ENCODE measurements around the gene RHOT2. TPM values are rescaled to one million over a fixed set of nuclear protein-coding genes. Genes with fewer than 3 reads are reported as not detected.
"Not testable (repeated sequence)": the region's sequence is repeated elsewhere in the genome, so short reads cannot be mapped to it uniquely, and the experiment has no call there.

The RHOT2 gene
- total RNA-seq, 1 experiment from 2014 or later: 143 TPM

DNA sequence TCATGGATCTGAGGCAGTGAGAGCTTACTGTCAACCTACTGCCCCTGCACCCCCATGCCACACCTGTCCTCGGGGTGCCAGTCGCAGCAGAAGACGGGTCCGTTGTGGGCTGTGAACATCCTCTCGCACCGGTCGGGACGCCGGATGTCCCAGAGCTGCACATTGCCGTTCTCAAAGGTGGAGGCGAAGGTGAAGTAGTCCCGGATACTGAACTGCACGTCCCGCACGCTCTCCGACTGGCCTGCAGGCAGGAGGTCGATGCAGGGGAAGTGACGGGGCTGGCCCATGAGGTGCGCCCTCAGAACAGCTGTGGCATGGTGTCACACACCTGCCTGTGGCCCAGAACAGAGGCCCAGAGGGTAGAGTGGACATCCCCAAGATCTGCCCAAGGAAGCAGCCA lies 19.6 kb downstream of the RHOT2 start:
- no peak overlapping the region for H3K27ac ChIP-seq
- H3K9me3 ChIP-seq (ENCODE audit: insufficient read depth, low read depth): no peaks in the 10 kb centered on the region
- no peaks in the 10 kb centered on the region for H3K36me3 ChIP-seq (ENCODE audit: low read depth)
- peaks cover 26% of the 10 kb centered on the region for H3K79me2 ChIP-seq (ENCODE audit: low read depth)
- no peak overlapping the region for H3K4me2 ChIP-seq
- ChIA-PET POLR2A (ENCODE audit: unreplicated experiment) (no interaction called here), CTCF (no interaction called here)
- BruUV-seq (replicated peaks): no TSS peak
- peaks cover 34% of the 10 kb centered on the region for H3F3A ChIP-seq (ENCODE audit: insufficient read depth, low read depth)
- no peaks in the 10 kb centered on the region for H3K9me2 ChIP-seq (ENCODE audit: insufficient read depth)
- H2AFZ ChIP-seq: no peak overlapping the region
- H3K4me1 ChIP-seq (replicated peaks; ENCODE audit: insufficient read depth): peaks cover 34% of the 10 kb centered on the region
- H3K4me3 ChIP-seq: no peak overlapping the region
- DNase-seq: no peak
- TF ChIP-seq EZH2 (IDR thresholded peaks at IDR 0.05; ENCODE audit: low read depth): no peak
- TF ChIP-seq, protein P1, sequence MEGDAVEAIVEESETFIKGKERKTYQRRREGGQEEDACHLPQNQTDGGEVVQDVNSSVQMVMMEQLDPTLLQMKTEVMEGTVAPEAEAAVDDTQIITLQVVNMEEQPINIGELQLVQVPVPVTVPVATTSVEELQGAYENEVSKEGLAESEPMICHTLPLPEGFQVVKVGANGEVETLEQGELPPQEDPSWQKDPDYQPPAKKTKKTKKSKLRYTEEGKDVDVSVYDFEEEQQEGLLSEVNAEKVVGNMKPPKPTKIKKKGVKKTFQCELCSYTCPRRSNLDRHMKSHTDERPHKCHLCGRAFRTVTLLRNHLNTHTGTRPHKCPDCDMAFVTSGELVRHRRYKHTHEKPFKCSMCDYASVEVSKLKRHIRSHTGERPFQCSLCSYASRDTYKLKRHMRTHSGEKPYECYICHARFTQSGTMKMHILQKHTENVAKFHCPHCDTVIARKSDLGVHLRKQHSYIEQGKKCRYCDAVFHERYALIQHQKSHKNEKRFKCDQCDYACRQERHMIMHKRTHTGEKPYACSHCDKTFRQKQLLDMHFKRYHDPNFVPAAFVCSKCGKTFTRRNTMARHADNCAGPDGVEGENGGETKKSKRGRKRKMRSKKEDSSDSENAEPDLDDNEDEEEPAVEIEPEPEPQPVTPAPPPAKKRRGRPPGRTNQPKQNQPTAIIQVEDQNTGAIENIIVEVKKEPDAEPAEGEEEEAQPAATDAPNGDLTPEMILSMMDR (conservative IDR thresholded peaks at IDR 0.05): no peak
- no peaks in the 10 kb centered on the region for H3K27me3 ChIP-seq (ENCODE audit: insufficient read depth, low read depth)
- peaks cover 11% of the 10 kb centered on the region for H4K20me1 ChIP-seq (ENCODE audit: insufficient read depth)
- intact Hi-C loops (cut with micrococcal nuclease; ENCODE audit: unreplicated experiment): no loop called here

DNA sequence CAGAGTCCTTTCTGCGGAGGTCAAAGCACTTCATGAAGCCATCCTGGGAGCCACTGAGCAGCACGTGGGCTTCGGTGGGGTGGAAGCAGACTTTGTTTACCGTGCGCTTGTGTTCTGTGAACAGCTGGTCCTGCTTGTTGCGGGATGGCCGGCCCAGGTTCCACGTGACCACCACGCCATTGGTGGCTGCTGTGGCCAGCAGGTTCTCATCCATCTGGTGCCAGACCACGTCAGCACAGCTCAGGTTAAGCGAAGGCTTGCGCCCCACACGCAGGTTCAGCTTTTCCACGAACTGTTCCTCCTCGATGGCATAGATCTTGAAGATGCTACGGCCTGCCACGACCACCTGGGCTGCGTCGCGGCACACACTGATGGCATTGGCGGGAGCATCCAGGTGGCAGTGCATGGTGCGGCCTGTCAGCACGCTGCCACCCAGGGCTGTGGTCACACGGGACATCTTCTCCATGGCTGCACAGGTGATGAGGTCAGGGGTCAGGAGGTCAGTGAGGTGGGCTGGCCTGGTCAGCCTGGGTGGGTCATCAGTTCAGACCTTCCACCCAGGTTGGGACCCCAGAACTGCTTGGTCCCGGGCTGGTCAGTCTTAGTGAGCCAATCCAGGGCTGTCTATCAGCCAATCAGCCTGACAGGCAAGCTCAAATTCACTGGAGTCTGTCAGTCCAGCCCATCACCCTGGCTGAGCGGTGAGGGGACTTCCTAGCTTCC lies 21.4 kb downstream of the RHOT2 start:
- Histone ChIP-seq H2AFZ (peak overlapping the region; percentile 79), H3K4me1 (replicated peaks; ENCODE audit: insufficient read depth) (peaks cover 26% of the 10 kb centered on the region), H3K36me3 (ENCODE audit: low read depth) (no peaks in the 10 kb centered on the region), H4K20me1 (ENCODE audit: insufficient read depth) (no peaks in the 10 kb centered on the region; the same call in 1 of the 2 replicates), H3K4me2 (peak overlapping the region; percentile 97), H3F3A (ENCODE audit: insufficient read depth, low read depth) (peaks cover 27% of the 10 kb centered on the region), H3K9me2 (ENCODE audit: insufficient read depth) (no peaks in the 10 kb centered on the region), H3K79me2 (ENCODE audit: low read depth) (peaks cover 13% of the 10 kb centered on the region), H3K27ac (no peak overlapping the region), H3K9me3 (ENCODE audit: insufficient read depth, low read depth) (no peaks in the 10 kb centered on the region), H3K27me3 (ENCODE audit: insufficient read depth, low read depth) (no peaks in the 10 kb centered on the region), H3K4me3 (peak overlapping the region; percentile 99)
- ChIA-PET CTCF (no interaction called here), POLR2A (ENCODE audit: unreplicated experiment) (no interaction called here)
- TF ChIP-seq, protein P1 (conservative IDR thresholded peaks at IDR 0.05): no peak
- no peak for TF ChIP-seq EZH2 (IDR thresholded peaks at IDR 0.05; ENCODE audit: low read depth)
- BruUV-seq (replicated peaks): no TSS peak
- intact Hi-C loops (cut with micrococcal nuclease; ENCODE audit: unreplicated experiment): no loop called here
- DNase-seq: no peak

DNA sequence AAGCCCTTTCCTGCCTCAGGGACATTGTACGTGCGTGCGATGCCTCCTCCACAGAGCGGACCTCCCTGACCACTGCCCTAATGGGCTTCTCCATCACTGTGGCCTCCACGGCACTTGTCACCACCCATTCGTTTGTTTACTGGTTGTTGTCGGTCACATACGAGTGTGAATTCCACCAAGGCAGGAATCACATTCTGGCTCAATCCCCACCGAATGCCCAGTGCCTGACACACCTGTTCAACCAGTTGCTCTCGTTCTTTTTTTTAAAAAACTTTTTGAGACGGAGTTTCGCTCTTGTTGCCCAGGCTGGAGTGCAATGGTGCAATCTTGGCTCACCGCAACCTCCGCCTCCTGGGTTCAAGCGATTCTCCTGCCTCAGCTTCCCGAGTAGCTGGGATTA lies 23.3 kb downstream of the RHOT2 start:
- H2AFZ ChIP-seq; H3K36me3 ChIP-seq (ENCODE audit: low read depth); H3K9me2 ChIP-seq (ENCODE audit: insufficient read depth); H3K27ac ChIP-seq; H3K27me3 ChIP-seq (ENCODE audit: insufficient read depth, low read depth); intact Hi-C loops (cut with micrococcal nuclease; ENCODE audit: unreplicated experiment); H4K20me1 ChIP-seq (ENCODE audit: insufficient read depth); BruUV-seq (replicated peaks); CTCF ChIA-PET; H3K9me3 ChIP-seq (ENCODE audit: insufficient read depth, low read depth): not testable (repeated sequence)
- Histone ChIP-seq H3F3A (ENCODE audit: insufficient read depth, low read depth) (peaks cover 27% of the 10 kb centered on the region), H3K79me2 (ENCODE audit: low read depth) (peaks cover 13% of the 10 kb centered on the region), H3K4me3 (0 out of 2 replicates have a peak overlapping the region, but pooled peaks have one; percentile 99), H3K4me2 (peak overlapping the region; percentile 97), H3K4me1 (replicated peaks; ENCODE audit: insufficient read depth) (peaks cover 18% of the 10 kb centered on the region)
- POLR2A ChIA-PET (ENCODE audit: unreplicated experiment): interaction anchor here (0.7 kb wide), 1 partner anchor 306 kb away, joined by 7 read pairs; no protein-coding TSS in a partner anchor
- DNase-seq: peak in 1 of 2 experiments; percentile 63

All from PC-9 (cell line).